SIG-M5 treated with dmso at 0.1 percent for 504 hours (cell line): ENCODE results near the gene SYNDIG1L.

Experiments used
- DNase-seq: peaks from one replicate; lab custom pipeline; 2025; ENCODE audit not compliant: unreplicated experiment; lab: John Stamatoyannopoulos, UW

Gene SYNDIG1L

DNA sequence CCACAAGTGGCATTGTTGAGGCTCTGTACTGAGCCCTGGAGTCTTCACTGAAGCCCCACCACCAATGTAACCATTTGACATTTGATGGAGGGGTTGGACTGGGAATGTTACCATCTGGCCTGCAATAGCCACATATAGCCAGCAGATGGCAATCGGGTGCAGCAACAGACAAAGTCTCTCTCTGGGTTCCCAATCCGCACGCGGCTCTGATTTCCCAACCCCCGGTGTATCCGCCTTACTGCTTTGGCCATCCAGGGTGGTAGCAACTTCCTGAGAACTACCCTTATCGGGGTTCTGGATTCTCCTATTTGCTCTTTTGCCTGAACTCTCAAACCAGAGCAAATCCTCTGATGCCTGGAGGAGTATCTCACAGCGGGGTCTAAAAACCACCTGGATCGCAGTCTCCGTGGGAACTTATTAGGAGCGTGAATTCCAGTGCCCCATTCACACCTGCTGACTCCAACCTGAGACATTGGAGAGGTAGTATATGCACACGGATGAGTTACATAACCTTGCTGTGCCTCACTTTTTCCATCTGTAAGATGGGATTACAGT, 63.6 kb downstream of the SYNDIG1L start:
- peak; percentile 76 for DNase-seq

DNA sequence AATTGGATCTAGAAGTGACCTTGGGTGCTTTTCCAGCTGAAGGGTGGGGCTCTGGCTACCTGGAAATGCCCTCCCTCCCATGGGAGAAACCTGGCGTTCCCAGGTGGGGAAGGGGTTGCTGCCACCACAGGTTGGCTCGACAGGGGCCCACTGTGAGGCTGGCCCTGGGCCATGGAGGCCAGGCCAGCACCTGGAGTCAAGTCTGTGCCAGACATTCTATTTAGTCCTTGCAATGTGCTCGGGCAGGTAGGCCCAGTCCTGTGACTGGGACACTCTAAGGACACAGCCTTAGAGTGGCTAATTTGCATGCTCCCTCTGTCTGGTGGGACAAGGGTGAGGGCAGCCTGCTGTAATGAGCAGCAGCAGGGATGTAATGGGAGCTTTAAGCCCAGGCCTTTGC, 65.8 kb downstream of the SYNDIG1L start:
- DNase-seq, result no peak

DNA sequence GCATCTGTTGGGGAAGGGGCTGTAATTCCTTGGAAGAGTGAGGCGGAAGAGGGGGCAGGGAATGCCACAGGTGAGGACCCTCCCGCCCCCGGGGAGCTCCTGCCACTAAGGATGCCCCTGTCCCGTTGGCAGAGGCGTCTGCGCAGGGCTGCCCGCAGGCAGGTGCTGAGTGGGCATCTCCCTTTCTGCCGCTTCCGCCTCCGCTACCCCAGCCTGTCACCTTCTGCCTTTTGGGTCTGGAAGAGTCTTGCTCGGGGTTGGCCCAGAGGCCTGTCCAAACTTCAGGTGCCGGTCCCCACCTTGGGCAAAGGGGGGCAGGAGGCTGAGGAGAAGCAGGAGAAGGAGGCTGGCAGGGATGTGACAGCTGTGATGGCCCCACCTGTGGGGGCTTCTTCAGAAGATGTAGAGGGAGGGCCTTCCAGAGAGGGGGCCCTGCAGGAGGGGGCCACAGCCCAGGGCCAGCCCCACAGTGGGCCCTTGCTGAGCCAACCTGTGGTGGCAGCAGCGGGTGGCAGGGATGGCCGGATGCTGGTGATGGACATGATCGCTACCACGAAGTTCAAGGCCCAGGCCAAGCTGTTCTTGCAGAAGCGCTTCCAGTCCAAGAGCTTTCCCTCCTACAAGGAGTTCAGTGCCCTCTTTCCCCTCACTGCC, 67.7 kb downstream of the SYNDIG1L start:
- DNase-seq, result no peak

DNA sequence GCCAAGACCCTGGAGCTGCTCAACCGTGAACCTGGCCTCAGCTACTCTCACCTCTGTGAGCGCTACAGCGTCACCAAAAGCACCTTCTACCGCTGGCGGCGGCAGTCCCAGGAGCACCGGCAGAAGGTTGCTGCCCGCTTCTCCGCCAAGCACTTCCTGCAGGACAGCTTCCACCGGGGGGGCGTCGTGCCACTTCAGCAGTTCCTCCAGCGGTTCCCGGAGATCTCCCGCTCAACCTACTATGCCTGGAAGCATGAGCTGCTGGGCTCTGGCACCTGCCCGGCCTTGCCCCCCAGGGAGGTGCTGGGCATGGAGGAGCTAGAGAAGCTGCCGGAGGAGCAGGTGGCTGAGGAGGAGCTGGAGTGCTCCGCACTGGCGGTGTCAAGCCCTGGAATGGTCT, 68.4 kb downstream of the SYNDIG1L start:
- DNase-seq, result no peak

DNA sequence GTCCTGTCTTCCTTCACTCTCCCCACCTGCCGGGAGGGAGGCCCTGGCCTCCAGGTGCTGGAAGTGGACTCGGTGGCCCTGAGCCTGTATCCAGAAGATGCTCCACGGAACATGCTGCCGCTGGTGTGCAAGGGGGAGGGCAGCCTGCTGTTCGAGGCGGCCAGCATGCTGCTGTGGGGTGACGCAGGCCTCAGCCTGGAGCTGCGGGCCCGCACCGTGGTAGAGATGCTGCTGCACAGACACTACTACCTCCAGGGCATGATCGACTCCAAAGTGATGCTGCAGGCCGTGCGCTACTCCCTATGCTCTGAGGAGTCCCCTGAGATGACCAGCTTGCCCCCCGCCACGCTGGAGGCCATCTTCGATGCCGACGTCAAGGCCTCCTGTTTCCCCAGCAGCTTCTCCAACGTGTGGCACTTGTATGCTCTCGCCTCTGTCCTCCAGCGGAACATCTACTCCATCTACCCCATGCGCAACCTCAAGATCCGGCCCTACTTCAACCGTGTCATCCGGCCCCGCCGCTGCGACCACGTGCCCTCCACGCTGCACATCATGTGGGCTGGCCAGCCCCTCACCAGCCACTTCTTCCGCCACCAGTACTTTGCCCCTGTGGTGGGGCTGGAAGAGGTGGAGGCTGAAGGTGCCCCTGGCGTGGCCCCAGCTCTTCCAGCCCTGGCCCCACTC, 69.0 kb downstream of the SYNDIG1L start:
- DNase-seq, result no peak
